ENCODE data around the gene BMP15. TPM values are rescaled to one million over a fixed set of nuclear protein-coding genes. Genes with fewer than 3 reads are reported as not detected.

Gene BMP15
- total RNA-seq, 1 experiment from 2014 or later: not detected

DNA sequence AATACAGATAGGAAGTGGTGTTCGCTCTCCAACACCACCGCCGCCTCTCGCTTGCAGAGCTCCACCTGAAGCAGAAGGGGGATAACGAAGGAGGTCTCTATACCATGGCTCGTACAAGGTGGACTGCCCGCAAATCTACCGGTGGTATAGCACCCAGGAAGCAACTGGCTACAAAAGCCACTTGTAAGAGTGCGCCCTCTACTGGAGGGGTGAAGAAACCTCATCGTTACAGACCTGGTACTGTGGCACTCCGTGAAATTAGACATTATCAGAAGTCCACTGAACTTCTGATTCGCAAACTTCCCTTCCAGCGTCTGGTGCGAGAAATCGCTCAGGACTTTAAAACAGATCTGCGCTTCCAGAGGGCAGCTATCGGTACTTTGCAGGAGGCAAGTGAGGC is 5.2 kb upstream of the BMP15 start:
- Mint-ChIP-seq H3K27me3 (ENCODE audit: insufficient read depth, unreplicated experiment) (peaks cover 13% of the 10 kb centered on the region), H3K4me3 (ENCODE audit: unreplicated experiment) (no peak overlapping the region), H3K4me1 (ENCODE audit: insufficient read depth, unreplicated experiment) (no peaks in the 10 kb centered on the region), H3K27ac (ENCODE audit: low read depth, unreplicated experiment) (no peak overlapping the region), H3K36me3 (ENCODE audit: insufficient read depth, unreplicated experiment) (no peaks in the 10 kb centered on the region), H3K9me3 (ENCODE audit: unreplicated experiment) (no peaks in the 10 kb centered on the region)
- TF ChIP-seq, protein P1, sequence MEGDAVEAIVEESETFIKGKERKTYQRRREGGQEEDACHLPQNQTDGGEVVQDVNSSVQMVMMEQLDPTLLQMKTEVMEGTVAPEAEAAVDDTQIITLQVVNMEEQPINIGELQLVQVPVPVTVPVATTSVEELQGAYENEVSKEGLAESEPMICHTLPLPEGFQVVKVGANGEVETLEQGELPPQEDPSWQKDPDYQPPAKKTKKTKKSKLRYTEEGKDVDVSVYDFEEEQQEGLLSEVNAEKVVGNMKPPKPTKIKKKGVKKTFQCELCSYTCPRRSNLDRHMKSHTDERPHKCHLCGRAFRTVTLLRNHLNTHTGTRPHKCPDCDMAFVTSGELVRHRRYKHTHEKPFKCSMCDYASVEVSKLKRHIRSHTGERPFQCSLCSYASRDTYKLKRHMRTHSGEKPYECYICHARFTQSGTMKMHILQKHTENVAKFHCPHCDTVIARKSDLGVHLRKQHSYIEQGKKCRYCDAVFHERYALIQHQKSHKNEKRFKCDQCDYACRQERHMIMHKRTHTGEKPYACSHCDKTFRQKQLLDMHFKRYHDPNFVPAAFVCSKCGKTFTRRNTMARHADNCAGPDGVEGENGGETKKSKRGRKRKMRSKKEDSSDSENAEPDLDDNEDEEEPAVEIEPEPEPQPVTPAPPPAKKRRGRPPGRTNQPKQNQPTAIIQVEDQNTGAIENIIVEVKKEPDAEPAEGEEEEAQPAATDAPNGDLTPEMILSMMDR (IDR thresholded peaks at IDR 0.05; ENCODE audit: unreplicated experiment): peak; percentile 65
- intact Hi-C loops (cut with micrococcal nuclease): no loop called here
- CTCF ChIA-PET: interaction anchor here (1.3 to 10.1 kb wide), 3 partner anchors 151 to 210 kb away, joined by 3 to 113 read pairs (median 53); no protein-coding TSS in a partner anchor
- POLR2A ChIA-PET: no interaction called here
- DNase-seq (ENCODE audit: unreplicated experiment): peak; percentile 34
- no TSS peak for BruUV-seq (replicated peaks)

GRCh38 chrX:50913520-50913919 is 3.0 kb downstream of the BMP15 start:
- H3K9me3 Mint-ChIP-seq (ENCODE audit: unreplicated experiment): no peaks in the 10 kb centered on the region
- peaks cover 63% of the 10 kb centered on the region for H3K27me3 Mint-ChIP-seq (ENCODE audit: insufficient read depth, unreplicated experiment)
- TF ChIP-seq, protein P1 (IDR thresholded peaks at IDR 0.05; ENCODE audit: unreplicated experiment): no peak
- POLR2A ChIA-PET: no interaction called here
- H3K4me3 Mint-ChIP-seq (ENCODE audit: unreplicated experiment): no peak overlapping the region
- H3K36me3 Mint-ChIP-seq (ENCODE audit: insufficient read depth, unreplicated experiment): no peaks in the 10 kb centered on the region
- no peak for DNase-seq (ENCODE audit: unreplicated experiment)
- CTCF ChIA-PET: interaction anchor here (12.0 kb wide), 1 partner anchor 167 kb away, joined by 111 read pairs; no protein-coding TSS in a partner anchor
- BruUV-seq (replicated peaks): no TSS peak
- no peak overlapping the region for H3K27ac Mint-ChIP-seq (ENCODE audit: low read depth, unreplicated experiment)
- no peaks in the 10 kb centered on the region for H3K4me1 Mint-ChIP-seq (ENCODE audit: insufficient read depth, unreplicated experiment)
- intact Hi-C loops (cut with micrococcal nuclease): no loop called here

GRCh38 chrX:50920132-50920531 is 9.6 kb downstream of the BMP15 start:
- no peaks in the 10 kb centered on the region for H3K9me3 Mint-ChIP-seq (ENCODE audit: unreplicated experiment)
- TF ChIP-seq, protein P1 (IDR thresholded peaks at IDR 0.05; ENCODE audit: unreplicated experiment): peak; percentile 53
- no peak overlapping the region for H3K4me3 Mint-ChIP-seq (ENCODE audit: unreplicated experiment)
- peaks cover 64% of the 10 kb centered on the region for H3K27me3 Mint-ChIP-seq (ENCODE audit: insufficient read depth, unreplicated experiment)
- DNase-seq (ENCODE audit: unreplicated experiment): peak; percentile 42
- ChIA-PET POLR2A (no interaction called here), CTCF (interaction anchor here (0.6 to 12.0 kb wide), 10 partner anchors 16 to 229 kb away, joined by 3 to 111 read pairs (median 4); no protein-coding TSS in a partner anchor)
- BruUV-seq (replicated peaks): no TSS peak
- intact Hi-C loops (cut with micrococcal nuclease): loop anchor here (1.0 to 2.0 kb wide), 3 partner anchors 69 to 228 kb away; no protein-coding TSS in a partner anchor
- no peaks in the 10 kb centered on the region for H3K36me3 Mint-ChIP-seq (ENCODE audit: insufficient read depth, unreplicated experiment)
- H3K27ac Mint-ChIP-seq (ENCODE audit: low read depth, unreplicated experiment): no peak overlapping the region
- no peaks in the 10 kb centered on the region for H3K4me1 Mint-ChIP-seq (ENCODE audit: insufficient read depth, unreplicated experiment)

GRCh38 chrX:50927127-50927526 is 16.6 kb downstream of the BMP15 start:
- H3K27ac Mint-ChIP-seq (ENCODE audit: low read depth, unreplicated experiment): no peak overlapping the region
- H3K27me3 Mint-ChIP-seq (ENCODE audit: insufficient read depth, unreplicated experiment): peaks cover 48% of the 10 kb centered on the region
- intact Hi-C loops (cut with micrococcal nuclease): no loop called here
- no peak for DNase-seq (ENCODE audit: unreplicated experiment)
- TF ChIP-seq, protein P1 (IDR thresholded peaks at IDR 0.05; ENCODE audit: unreplicated experiment): no peak
- no peaks in the 10 kb centered on the region for H3K36me3 Mint-ChIP-seq (ENCODE audit: insufficient read depth, unreplicated experiment)
- ChIA-PET CTCF (interaction anchor here (0.6 kb wide), 1 partner anchor 180 kb away, joined by 3 read pairs; no protein-coding TSS in a partner anchor), POLR2A (no interaction called here)
- H3K9me3 Mint-ChIP-seq (ENCODE audit: unreplicated experiment): no peaks in the 10 kb centered on the region
- no peaks in the 10 kb centered on the region for H3K4me1 Mint-ChIP-seq (ENCODE audit: insufficient read depth, unreplicated experiment)
- H3K4me3 Mint-ChIP-seq (ENCODE audit: unreplicated experiment): no peak overlapping the region
- BruUV-seq (replicated peaks): no TSS peak

Measured in MCF 10A (cell line).